GM12891 (cell line): ENCODE results near the gene GSTM4.
"Not testable (repeated sequence)": the region's sequence is repeated elsewhere in the genome, so short reads cannot be mapped to it uniquely, and the experiment has no call there.

Source experiments
- DNase-seq: peaks from one replicate; pipeline ENCODE4 v3.0.0; 2011; ENCODE audit warnings: low spot score; ENCODE audit not compliant: insufficient read length
- FAIRE-seq: peaks from 2 replicates; lab custom pipeline; 2011; peaks lifted over from hg19 to GRCh38; lab: Jason Lieb, UNC
- PAX5 ChIP-seq: IDR thresholded peaks from 2 replicates; pipeline ENCODE4 v1.6.1; 2011; ENCODE audit warnings: low read length, moderate library complexity, mild to moderate bottlenecking; ENCODE audit not compliant: insufficient read depth, severe bottlenecking
- POLR2A ChIP-seq: IDR thresholded peaks from 2 replicates; pipeline ENCODE4 v1.6.1; 2011; ENCODE audit warnings: low read depth, low read length, control low read depth
- POLR2AphosphoS5 ChIP-seq: IDR thresholded peaks from 2 replicates; pipeline ENCODE4 v1.6.1; 2011; ENCODE audit warnings: low read depth, low read length, control low read depth
- POU2F2 ChIP-seq: IDR thresholded peaks from 2 replicates; pipeline ENCODE4 v1.6.1; 2011; ENCODE audit warnings: low read depth, mild to moderate bottlenecking, control low read depth, low read length, moderate library complexity
- SPI1 ChIP-seq: IDR thresholded peaks from 2 replicates; pipeline ENCODE4 v1.6.1; 2011; ENCODE audit warnings: low read depth, low read length, control low read depth
- TAF1 ChIP-seq: IDR thresholded peaks from 2 replicates; pipeline ENCODE4 v1.6.1; 2011; ENCODE audit warnings: low read depth, low read length, control low read depth

The GSTM4 gene

DNA sequence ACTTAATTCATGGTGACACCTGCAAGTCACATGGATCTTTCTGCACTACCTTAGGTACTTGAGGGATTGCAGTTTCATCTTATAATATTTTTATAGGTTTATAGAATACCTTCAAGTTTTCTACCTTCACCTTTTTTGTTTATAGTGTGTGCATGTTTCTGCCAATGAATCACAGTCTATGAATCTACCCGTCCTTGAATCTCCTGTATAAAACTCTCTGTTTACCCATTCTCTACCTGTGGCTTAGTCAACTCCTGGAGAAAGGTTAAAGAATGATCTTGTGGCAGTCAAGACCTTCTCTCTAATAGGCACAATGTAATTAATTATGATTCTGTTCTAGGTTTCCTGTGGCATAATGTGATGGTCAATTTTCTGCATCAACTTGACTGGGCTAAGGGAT lies 8.8 kb downstream of the GSTM4 start:
- DNase-seq (no peak), FAIRE-seq (no peak)
- TF ChIP-seq POU2F2 = no peak
- no peak for TF ChIP-seq PAX5
- no peak for TF ChIP-seq TAF1
- no peak for TF ChIP-seq POLR2AphosphoS5
- no peak for TF ChIP-seq POLR2A
- no peak for TF ChIP-seq SPI1

DNA sequence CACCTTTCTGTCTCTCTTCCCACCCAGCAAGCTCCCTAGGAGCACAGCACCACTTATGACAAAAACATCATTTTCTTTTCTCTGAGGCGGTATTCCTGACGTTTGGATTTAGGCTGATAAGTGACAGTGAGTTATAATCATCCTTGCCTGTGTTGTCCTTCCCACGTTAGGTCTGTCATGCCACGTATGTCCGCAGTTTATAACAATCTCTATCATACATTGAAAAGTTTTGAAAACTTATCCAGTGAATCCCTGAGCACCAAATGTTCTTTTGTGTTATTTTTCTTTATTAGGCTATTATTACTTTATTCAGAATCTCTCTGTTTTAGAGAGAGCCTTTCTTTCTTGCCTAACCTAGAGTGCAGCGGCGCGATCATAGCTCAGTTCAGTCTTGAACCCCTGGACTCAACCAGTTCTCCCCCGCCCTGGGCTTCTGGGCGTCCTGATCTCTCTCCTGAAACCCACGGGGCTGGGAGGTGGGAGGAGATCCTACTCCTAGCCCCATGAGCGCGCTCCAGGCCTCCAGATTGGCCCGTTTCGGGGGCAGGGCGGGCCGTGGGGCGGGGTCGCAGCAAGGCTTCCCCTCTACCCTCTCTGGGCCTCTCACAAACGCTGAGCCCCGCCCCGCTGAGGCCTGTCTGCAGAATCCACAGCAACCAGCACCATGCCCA lies 11.7 kb downstream of the GSTM4 start, which contains the start of gene GSTM2:
Gene GSTM2 (plus strand): TSS at position 606 of the 671 bp plus-strand sequence. CDS start 59 bp downstream, at position 665.
- no peak for TF ChIP-seq POU2F2
- no peak for TF ChIP-seq SPI1
- TF ChIP-seq POLR2A = no peak
- no peak for TF ChIP-seq TAF1
- no peak for TF ChIP-seq PAX5
- TF ChIP-seq POLR2AphosphoS5 = no peak
- FAIRE-seq = peak; percentile 64
- DNase-seq = peak; percentile 74

DNA sequence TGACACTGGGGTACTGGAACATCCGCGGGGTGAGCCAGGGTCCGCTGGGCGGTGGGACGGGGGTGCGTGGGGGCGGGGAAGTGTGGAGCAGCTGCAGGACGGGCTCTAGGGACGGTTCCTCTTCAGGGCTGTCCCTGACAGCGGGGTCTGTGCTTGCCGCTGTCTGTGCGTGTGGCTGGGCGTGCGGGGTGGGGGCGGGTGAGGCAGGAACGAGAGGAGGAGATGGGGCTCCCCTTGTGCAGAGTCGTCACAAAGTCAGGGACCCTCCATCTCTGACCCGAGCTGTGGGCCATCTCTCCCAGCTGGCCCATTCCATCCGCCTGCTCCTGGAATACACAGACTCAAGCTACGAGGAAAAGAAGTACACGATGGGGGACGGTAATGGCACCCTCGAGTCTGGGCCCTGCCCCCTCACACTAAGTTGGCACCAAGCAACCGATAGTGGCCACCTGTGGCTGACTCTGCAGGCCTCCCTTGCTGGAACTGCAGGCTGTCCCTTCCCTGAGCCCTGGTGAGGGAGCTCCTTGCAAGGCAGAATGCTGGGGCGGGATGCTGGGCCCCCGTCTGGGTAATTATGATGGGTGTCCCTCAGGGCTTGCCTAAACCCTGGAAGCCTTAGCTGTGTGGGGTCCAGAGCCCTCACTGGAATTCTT lies 12.3 kb downstream of the GSTM4 start:
- FAIRE-seq (no peak), DNase-seq (no peak)
- no peak for TF ChIP-seq PAX5
- TF ChIP-seq TAF1 = no peak
- TF ChIP-seq POLR2A = no peak
- no peak for TF ChIP-seq SPI1
- no peak for TF ChIP-seq POU2F2
- TF ChIP-seq POLR2AphosphoS5 = no peak

GRCh38 chr1:109669246-109669948 lies 13.5 kb downstream of the GSTM4 start:
- DNase-seq (no peak), FAIRE-seq (peak; percentile 13)
- no peak for TF ChIP-seq PAX5
- TF ChIP-seq SPI1 = no peak
- TF ChIP-seq POLR2A = no peak
- TF ChIP-seq POLR2AphosphoS5 = no peak
- TF ChIP-seq TAF1 = no peak
- TF ChIP-seq POU2F2 = no peak

- DNase-seq, FAIRE-seq: not testable (repeated sequence)
Measured at GRCh38 chr1:109669949-109670302, 14.0 kb downstream of the GSTM4 start.

- DNase-seq (no peak), FAIRE-seq (no peak)
Measured at GRCh38 chr1:109671067-109671466, 15.2 kb downstream of the GSTM4 start.

DNA sequence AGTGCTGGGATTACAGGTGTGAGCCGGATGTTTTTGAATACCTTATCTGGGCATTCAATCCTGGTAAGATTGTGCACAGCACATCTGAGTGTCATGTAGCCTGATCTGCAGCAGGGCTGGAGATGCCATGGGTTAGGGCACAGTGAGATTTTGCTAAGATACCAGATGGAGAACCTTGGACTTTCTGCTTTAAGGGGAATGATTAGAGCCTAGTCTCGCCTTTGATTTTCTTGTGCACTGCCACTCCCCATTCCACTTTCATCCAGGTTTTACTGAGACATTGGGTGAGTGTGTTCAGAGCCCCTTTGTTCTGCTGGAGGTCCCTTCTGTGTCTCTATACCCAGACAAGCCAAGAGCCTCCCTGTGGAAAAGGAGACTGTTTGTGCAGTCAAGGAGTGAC lies 18.0 kb downstream of the GSTM4 start:
- not testable (repeated sequence) for DNase-seq, FAIRE-seq

More at GRCh38 chr1:109671067-109671466, 15.2 kb downstream of the GSTM4 start:
- TF ChIP-seq SPI1 (no peak), POLR2AphosphoS5 (no peak), POU2F2 (no peak), PAX5 (no peak), POLR2A (no peak), TAF1 (no peak)

- not testable (repeated sequence) for DNase-seq, FAIRE-seq
Measured at GRCh38 chr1:109676683-109677381, 20.9 kb downstream of the GSTM4 start.

DNA sequence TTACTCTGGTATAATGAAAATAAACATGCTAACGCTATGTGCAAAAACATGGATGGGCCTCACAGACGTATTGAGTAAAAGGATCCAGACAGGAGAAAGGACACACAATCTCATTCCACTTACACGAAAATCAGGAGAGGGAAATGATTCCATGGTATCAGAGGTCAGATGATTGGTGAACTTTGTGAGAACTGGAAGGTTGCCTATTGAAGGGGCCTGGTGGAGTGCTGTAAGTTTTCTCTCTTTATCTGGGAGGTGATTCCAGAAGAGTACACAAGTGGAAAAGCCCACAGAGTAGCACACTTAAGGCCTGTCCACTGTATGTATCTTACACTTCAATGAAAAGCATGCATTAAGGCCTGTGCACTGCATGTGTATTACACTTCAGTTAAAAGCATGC lies 21.6 kb downstream of the GSTM4 start:
- no peak for DNase-seq
- no peak for TF ChIP-seq POLR2A
- no peak for TF ChIP-seq TAF1
- no peak for TF ChIP-seq POLR2AphosphoS5
- no peak for TF ChIP-seq POU2F2
- TF ChIP-seq PAX5 = no peak
- TF ChIP-seq SPI1 = no peak
- no peak for FAIRE-seq

DNA sequence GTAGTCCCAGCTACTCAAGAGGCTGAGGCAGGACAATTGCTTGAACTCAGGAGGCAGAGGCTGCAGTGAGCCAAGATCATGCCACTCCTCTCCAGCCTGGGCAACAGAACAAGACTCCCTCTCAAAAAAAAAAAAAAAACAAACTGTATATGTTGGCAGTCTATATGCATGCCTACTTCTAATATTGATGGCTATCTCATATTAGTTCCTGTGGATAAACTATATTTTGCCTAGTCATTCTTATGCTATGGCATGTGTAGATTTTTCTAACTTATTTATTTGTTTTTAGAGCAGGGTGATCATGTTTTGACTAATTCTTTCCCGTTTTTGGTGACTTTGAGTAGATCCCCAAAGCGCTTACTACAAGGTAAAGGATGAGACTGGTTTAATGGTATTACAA lies 22.7 kb downstream of the GSTM4 start:
- FAIRE-seq, DNase-seq: not testable (repeated sequence)

- FAIRE-seq, DNase-seq: not testable (repeated sequence)
Measured at GRCh38 chr1:109684777-109685176, 28.9 kb downstream of the GSTM4 start.

DNA sequence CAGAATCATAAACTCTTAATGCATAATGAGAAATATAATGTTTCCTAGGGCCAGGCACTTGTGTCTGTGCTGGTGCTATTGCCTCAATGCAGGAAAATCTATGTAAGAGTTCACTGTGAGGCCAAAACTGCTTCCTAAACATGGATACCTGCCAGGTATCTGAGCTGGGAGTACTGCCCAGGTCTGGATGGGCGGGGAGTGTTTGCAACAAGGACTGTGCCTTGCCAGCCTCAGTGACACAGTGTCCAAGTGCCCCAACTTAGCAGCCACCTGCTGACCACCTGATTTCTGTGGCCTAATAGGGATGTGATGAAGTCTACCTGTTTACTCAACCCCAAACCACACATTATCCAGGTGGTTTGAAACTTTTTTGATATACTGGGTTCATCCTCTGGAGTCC lies 29.5 kb downstream of the GSTM4 start:
- not testable (repeated sequence) for FAIRE-seq, DNase-seq

DNA sequence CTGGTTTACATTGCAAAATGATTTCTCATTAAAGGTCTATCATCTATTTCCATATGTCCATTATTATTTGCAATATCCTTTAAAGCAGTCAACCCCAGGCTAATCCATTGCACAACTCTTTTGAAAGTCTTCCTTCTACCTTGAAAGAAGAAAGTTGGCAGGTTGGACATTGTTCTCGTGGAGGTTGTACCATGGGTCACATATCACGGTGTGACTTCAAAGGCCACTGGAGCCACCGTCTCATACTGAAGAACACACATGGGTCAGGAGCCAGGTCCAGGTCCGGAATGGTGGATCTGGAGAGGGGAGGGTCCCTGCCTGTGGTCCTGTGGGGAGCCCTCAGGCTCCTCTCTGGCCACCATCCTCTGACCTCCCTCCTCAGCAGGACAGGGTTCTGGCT lies 30.0 kb downstream of the GSTM4 start:
- not testable (repeated sequence) for FAIRE-seq, DNase-seq

GRCh38 chr1:109687109-109687508 lies 31.2 kb downstream of the GSTM4 start:
- DNase-seq, FAIRE-seq: not testable (repeated sequence)
